Activated naive CD8-positive, alpha-beta T cell (primary cell): ENCODE measurements around the gene NAV2.

Experiments
- H3K27ac Mint-ChIP-seq: one replicate; pipeline ENCODE4 v1.8.0; 2021; ENCODE audit warnings: mixed read lengths
- H3K27me3 Mint-ChIP-seq: one replicate; pipeline ENCODE4 v1.8.0; 2021; ENCODE audit warnings: mixed read lengths
- H3K36me3 Mint-ChIP-seq: one replicate; pipeline ENCODE4 v1.8.0; 2021; ENCODE audit warnings: mixed read lengths
- H3K4me1 Mint-ChIP-seq: one replicate; pipeline ENCODE4 v1.8.0; 2021; ENCODE audit warnings: low read depth, mixed read lengths
- H3K4me3 Mint-ChIP-seq: one replicate; pipeline ENCODE4 v1.8.0; 2021; ENCODE audit warnings: mild to moderate bottlenecking, mixed read lengths
- H3K9me3 Mint-ChIP-seq: one replicate; pipeline ENCODE4 v1.8.0; 2021; ENCODE audit warnings: low read depth, mixed read lengths

NAV2 gene

DNA sequence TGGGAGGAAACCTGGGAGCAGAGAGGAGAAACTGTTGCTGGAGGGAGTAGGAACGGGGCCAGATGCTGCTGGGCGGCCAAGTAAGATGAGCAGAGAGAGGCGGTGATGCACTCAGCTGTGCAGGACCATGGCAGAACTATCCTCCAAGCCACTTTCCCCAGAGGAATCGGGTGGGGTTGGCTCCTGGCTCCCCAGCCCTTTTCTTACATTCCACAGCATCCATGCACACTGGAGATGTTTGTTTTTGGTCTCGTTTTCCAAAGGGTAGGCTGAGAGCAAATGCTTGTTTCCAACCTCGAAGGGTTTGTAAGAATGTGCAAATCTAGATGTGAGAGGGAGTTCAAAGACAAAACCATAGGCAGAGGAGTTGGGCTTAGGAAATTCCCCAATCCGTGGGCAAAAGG is 374.5 kb downstream of the NAV2 start:
- no peak overlapping the region for H3K27ac Mint-ChIP-seq
- no peaks in the 10 kb centered on the region for H3K9me3 Mint-ChIP-seq
- H3K27me3 Mint-ChIP-seq: peaks cover 2% of the 10 kb centered on the region
- peaks cover 9% of the 10 kb centered on the region for H3K4me1 Mint-ChIP-seq
- H3K36me3 Mint-ChIP-seq: no peaks in the 10 kb centered on the region
- H3K4me3 Mint-ChIP-seq: no peak overlapping the region

DNA sequence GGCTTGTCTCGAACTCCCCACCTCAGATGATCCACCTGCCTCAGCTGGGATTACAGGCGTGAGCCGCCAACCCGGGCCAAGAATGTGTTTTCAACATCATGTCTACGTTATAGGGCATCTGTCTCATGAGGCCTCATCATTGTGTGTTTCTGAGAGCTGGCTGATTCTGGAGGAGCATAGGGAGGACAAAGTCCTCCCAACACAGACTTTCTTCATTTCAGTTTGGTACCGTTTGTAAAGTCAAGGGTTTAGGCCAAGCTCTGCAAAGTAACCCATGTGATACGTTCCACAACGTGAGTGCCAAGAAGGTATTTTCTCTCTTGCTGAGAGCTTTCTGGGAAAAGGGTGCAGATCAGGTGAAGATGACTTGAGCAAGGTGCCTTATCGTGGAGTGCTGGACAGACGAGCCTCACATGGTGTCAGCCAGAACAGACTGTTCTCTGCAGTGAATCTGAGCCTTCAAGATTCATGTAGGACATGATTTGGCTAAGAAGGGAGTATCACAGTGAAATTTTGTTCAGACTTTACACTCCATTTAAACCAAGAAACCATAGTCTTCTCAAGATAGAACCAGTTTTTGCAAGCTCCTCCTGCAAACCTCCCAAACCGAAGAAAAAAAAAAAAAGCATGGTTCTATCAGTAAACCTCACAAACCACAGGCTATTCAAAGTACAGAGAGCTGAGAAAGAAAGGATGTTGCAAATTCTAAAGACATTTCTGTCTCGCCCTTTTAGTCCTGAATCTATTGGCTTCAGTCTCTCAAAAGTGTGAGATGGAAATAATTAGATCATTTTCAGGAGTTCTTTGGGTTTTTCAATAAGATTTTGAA is 376.0 kb downstream of the NAV2 start:
- peaks cover 2% of the 10 kb centered on the region for H3K27me3 Mint-ChIP-seq
- no peaks in the 10 kb centered on the region for H3K9me3 Mint-ChIP-seq
- peaks cover 9% of the 10 kb centered on the region for H3K4me1 Mint-ChIP-seq
- no peaks in the 10 kb centered on the region for H3K36me3 Mint-ChIP-seq
- no peak overlapping the region for H3K4me3 Mint-ChIP-seq
- H3K27ac Mint-ChIP-seq: no peak overlapping the region

DNA sequence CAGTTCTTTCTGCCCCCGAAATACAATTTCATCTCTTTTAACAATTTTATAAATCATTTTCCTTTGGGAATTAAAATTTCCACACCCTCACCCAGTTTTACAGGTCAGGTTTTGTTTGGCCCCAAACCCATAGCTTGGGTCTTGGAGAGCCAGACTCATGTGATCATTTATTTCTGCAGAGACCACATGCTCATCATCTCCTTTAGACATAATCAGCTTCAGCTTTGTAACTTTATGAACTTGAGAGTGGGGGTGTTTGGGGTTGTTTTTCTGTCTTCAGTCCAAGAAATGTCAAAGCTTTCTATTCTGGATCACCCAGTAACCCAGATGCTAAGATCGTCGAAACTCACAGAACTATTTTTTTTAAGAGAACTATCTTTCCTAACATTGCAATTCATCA is 376.7 kb downstream of the NAV2 start:
- Mint-ChIP-seq H3K9me3 (no peaks in the 10 kb centered on the region), H3K36me3 (no peaks in the 10 kb centered on the region), H3K4me3 (no peak overlapping the region), H3K27ac (no peak overlapping the region), H3K27me3 (peaks cover 2% of the 10 kb centered on the region), H3K4me1 (peaks cover 9% of the 10 kb centered on the region)

DNA sequence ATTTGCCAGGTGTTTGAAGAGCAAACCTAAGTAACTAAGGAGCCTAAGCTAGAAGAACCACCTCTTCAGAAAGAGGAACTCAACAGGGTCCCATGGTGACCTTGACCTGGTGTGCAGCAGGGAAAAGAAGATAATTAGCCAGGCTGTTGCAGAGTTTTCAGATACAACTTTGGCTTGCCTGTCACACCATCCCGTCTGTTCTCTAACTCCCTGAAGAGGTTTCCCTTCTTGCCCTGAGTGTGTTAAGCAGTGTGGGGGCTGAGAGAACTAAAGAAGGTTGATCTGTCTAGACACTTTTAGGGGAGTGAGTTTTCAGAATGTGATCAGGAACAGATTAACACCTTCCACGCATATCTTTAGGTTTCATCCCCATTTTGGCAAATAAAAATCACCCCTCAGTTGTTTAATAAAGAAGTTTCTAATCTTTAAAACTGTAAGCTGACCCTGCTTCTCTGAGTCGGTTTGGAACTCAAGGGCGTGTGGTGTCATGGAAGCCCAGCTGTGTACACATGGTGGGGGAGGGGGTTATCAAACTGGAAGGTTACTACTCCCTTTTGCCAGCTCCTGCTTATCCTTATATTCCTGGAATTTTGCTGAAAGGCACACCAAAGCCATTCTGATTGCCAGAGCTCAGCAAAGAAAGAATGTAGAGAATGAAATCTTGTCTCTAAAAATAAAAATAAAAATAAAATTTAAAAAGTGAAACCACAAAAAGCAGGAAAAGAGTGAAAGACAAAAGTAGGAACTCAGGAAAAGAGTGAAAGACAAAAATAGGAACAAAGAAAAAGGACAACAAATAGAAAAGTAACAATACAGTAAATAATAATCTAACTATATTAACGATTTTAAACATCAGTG is 377.4 kb downstream of the NAV2 start:
- Mint-ChIP-seq H3K4me1 (peaks cover 9% of the 10 kb centered on the region), H3K27me3 (peaks cover 2% of the 10 kb centered on the region), H3K27ac (no peak overlapping the region), H3K36me3 (no peaks in the 10 kb centered on the region), H3K9me3 (no peaks in the 10 kb centered on the region), H3K4me3 (no peak overlapping the region)

DNA sequence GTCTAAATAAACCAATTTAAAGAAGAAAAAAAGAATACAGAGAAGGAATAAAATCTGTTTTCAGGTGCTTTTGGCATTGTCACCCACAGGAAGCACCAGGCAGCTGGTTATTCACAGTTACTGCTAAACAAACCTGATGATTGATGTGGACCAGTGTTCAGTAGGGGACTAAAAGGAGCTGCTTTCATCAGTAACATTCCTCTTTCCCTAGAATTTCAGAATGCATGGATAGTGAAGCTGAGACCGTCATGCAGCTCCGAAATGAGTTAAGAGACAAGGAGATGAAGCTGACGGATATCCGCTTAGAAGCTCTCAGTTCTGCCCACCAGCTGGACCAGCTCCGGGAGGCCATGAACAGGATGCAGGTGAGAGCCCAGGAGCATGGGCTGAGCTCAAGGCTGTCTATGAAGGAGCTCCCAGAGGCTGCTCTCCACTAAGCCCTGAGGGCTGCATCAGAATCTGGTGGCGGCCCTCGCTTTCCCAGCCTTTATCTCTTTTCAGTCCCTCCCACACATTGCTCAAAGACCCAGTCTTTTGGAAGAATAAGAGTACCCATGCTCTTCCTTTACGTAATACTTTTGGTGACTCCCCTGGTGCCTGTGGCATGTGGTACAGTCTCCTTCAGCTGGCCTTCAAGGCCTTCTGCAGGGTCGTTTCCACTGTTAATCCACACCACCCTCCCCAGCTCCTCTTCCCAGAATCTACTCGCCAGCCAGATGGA is 378.2 kb downstream of the NAV2 start:
- Mint-ChIP-seq H3K27me3 (peaks cover 2% of the 10 kb centered on the region), H3K27ac (no peak overlapping the region), H3K4me3 (no peak overlapping the region), H3K4me1 (peaks cover 9% of the 10 kb centered on the region), H3K36me3 (no peaks in the 10 kb centered on the region), H3K9me3 (no peaks in the 10 kb centered on the region)

DNA sequence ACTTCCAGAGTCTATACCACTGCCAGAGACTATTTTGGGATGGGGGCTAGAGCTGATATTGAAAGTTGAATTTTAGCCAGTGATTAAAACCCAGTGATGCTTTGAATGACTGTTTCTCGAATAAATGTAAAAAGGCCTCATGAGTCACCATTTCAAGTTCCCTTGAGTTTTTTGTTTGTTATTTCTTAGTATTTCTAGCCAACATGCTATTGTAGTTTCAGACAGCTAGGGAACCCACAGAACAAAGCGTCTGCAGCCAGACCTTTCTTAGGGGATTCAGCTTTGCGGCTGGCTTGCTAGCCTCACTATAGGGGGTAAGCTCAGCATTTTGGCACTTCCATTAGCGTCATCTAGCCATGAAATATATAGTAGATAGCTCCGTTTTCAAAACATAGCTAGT is 381.1 kb downstream of the NAV2 start:
- no peaks in the 10 kb centered on the region for H3K9me3 Mint-ChIP-seq

DNA sequence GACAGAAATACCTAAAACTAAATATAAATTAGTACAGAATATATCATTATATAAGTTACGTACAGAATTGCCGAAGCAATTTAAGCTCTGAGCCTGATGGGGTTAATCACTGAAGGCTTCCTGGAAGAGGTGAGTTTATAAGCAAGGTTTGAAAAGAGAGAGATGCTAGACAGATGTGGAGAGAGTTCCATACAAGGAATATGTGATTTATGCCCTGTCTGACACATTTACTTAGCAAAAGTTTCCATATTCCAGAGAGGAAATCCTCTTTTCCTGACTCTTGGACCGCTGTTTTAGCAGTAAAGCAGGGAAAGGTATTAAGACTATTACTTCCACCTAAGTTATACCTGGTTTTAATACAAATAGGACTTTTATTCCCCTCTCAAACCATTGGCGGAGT is 382.6 kb downstream of the NAV2 start:
- H3K4me3 Mint-ChIP-seq: no peak overlapping the region
- H3K9me3 Mint-ChIP-seq: no peaks in the 10 kb centered on the region
- peaks cover 2% of the 10 kb centered on the region for H3K27me3 Mint-ChIP-seq
- no peaks in the 10 kb centered on the region for H3K36me3 Mint-ChIP-seq
- peaks cover 5% of the 10 kb centered on the region for H3K4me1 Mint-ChIP-seq
- no peak overlapping the region for H3K27ac Mint-ChIP-seq

More for the DNA sequence above, 381.1 kb downstream of the NAV2 start:
- H3K4me1 Mint-ChIP-seq: peaks cover 5% of the 10 kb centered on the region
- no peak overlapping the region for H3K27ac Mint-ChIP-seq
- no peak overlapping the region for H3K4me3 Mint-ChIP-seq
- H3K36me3 Mint-ChIP-seq: no peaks in the 10 kb centered on the region
- H3K27me3 Mint-ChIP-seq: peaks cover 2% of the 10 kb centered on the region

DNA sequence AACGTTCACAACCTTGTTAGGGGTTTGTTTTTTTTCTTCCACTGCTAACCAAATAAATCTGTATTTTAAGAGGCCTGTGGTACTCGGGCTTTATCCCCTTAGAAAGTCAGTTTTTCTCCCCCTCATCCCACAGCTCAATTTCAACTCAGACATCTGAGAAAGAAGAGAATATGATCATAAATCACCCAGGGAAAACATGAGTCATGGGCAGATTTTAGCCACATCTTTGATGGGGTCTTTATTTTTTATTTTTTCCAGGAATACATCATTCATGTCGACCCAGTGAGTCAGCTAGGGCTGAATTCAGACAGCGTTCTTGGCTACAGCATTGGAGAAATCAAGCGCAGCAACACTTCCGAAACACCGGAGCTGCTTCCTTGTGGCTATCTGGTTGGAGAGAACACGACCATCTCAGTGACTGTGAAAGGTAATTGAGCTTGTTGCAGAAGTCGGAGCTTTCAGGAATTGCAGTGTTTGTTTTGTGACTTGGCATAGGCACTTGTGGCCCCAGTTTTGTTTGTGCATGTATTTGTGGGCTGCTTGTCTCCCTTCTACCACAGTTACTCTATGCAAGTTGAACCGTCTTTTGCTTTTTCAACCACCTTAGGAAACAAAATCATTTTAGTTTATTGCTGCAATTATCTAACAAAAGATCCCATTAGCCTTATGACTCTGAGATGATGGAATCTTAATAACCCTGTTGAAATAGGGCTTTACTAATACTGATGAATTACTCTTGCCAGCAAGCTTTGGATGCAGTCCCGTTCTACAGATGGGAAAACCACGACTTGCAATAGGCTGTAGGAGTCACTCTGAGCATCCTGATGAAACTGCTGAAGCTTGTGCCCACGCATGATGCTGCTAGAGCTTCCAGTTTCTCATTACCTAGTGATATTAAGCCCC is 384.9 kb downstream of the NAV2 start:
- Mint-ChIP-seq H3K4me1 (peaks cover 5% of the 10 kb centered on the region), H3K36me3 (no peaks in the 10 kb centered on the region), H3K4me3 (no peak overlapping the region), H3K27me3 (no peaks in the 10 kb centered on the region), H3K27ac (no peak overlapping the region), H3K9me3 (no peaks in the 10 kb centered on the region)

DNA sequence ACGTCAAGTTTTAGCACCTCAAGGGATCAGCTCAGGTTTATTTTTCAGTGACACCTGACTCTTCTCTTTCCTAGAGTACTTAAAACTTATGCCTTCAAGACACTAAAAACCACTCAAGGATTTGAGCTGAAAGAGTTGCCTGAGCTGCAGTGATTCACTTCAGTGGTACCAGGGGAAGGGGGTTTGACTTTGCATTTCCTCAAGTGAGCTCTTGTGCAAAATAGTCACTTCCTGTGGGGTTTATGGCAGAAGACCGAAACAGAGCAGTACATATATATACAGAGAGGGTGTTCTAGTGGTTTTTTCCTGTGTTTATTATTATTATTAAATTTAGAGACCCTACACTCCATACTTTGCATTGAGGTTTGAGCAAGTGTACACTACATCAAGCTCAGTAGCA is 386.9 kb downstream of the NAV2 start:
- peaks cover 5% of the 10 kb centered on the region for H3K4me1 Mint-ChIP-seq
- no peaks in the 10 kb centered on the region for H3K27me3 Mint-ChIP-seq
- H3K27ac Mint-ChIP-seq: no peak overlapping the region
- no peak overlapping the region for H3K4me3 Mint-ChIP-seq
- no peaks in the 10 kb centered on the region for H3K9me3 Mint-ChIP-seq
- H3K36me3 Mint-ChIP-seq: no peaks in the 10 kb centered on the region

DNA sequence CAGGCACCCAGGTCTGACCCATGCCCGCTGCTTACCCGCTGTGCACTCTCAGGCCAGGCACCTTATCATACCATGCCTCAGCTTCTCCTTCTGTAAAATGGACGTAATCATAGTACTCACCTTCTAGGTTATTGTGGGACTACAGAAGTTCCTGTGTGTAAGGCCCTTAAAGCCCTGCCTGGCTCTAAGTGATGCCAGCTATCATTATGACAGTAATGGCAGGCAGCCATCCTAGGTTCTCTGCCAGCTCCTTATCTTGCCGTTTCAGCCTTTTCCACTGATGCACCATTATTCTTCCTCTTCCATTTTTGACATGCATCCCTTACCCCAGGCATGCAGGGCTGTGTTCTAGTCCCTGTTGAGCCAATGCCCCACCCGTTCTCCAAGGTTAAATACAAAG is 389.8 kb downstream of the NAV2 start:
- Mint-ChIP-seq H3K27me3 (no peaks in the 10 kb centered on the region), H3K4me3 (no peak overlapping the region), H3K9me3 (no peaks in the 10 kb centered on the region), H3K4me1 (peaks cover 5% of the 10 kb centered on the region), H3K36me3 (no peaks in the 10 kb centered on the region), H3K27ac (no peak overlapping the region)

DNA sequence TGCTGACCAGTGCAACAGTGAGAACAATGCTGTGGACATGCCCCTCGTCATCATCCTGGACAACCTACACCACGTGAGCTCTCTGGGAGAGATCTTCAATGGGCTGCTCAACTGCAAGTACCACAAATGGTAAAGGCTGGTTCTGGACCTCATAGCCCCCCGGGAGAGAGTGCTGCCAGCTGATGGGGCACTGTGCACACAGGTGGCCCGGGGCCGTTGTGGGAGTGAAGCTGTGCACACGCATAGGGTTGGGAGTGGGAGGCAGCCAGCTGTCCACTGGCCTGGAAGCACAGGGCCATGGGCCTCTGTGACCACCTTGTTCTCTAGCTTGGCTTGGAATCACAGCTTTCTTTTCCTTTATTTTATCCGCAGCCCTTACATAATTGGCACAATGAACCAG is 390.6 kb downstream of the NAV2 start:
- no peak overlapping the region for H3K4me3 Mint-ChIP-seq
- H3K4me1 Mint-ChIP-seq: peaks cover 5% of the 10 kb centered on the region
- no peaks in the 10 kb centered on the region for H3K9me3 Mint-ChIP-seq
- no peaks in the 10 kb centered on the region for H3K27me3 Mint-ChIP-seq
- H3K27ac Mint-ChIP-seq: no peak overlapping the region
- no peaks in the 10 kb centered on the region for H3K36me3 Mint-ChIP-seq

DNA sequence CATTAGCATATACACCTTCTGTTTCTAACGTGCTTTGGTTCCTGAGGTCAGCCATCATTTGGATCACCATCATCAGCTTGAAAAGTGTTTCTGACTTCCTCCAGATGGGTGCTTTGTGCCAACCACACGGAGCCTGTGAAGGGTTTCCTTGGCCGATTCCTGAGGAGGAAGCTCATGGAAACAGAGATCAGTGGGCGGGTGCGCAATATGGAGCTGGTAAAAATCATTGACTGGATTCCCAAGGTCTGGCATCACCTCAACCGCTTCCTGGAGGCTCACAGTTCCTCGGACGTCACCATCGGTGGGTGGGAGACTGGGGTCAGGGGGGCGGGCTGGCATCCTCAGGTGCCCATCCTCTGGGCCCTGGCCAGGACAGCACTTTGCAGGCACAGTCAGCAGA is 392.8 kb downstream of the NAV2 start:
- Mint-ChIP-seq H3K27me3 (no peaks in the 10 kb centered on the region), H3K9me3 (no peaks in the 10 kb centered on the region)

DNA sequence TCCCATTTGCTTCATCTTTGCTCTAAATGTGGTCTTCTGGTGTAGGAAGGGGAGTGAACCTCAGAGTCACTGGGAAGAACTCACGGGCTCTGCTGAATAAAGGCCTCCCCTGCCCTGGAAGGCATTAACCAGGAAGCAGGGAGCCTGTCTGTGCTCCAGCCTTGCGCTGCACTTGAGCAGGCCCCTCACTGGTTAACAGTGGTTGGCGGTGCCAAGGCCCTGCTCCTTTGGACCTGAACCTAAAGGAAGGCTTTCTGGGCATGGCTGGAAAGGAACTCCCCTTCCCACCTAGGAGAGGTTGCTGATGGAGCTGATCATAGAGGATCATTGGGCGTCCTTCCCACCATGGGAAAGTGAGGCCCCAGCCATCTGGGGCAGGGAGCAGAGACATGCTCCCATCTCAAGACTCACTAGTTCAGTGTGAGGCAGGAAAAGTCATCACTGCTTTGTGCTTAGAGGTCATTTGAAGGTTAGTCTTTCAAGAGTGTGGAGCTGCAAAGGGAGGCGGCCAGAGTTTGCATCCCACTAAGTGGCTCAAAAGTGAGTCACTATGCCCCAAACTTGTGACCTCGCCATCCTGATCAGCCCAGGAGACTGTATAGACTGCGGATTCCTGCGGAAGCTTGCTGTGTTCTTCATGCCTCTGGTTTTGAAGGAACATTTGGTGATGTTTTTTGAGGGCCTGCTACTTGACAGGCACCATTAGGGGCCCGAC is 397.3 kb downstream of the NAV2 start:
- Mint-ChIP-seq H3K36me3 (peaks cover 1% of the 10 kb centered on the region), H3K9me3 (no peaks in the 10 kb centered on the region)

More for the DNA sequence above, 392.8 kb downstream of the NAV2 start:
- no peaks in the 10 kb centered on the region for H3K4me1 Mint-ChIP-seq
- H3K4me3 Mint-ChIP-seq: no peak overlapping the region
- no peaks in the 10 kb centered on the region for H3K36me3 Mint-ChIP-seq
- H3K27ac Mint-ChIP-seq: no peak overlapping the region

More for the DNA sequence above, 397.3 kb downstream of the NAV2 start:
- H3K27me3 Mint-ChIP-seq: peaks cover 3% of the 10 kb centered on the region
- no peaks in the 10 kb centered on the region for H3K4me1 Mint-ChIP-seq
- H3K27ac Mint-ChIP-seq: no peak overlapping the region
- H3K4me3 Mint-ChIP-seq: no peak overlapping the region
